ENCODE measurements around the gene TCN1.
"Not testable (repeated sequence)": the region's sequence is repeated elsewhere in the genome, so short reads cannot be mapped to it uniquely, and the experiment has no call there.

TCN1 gene

DNA sequence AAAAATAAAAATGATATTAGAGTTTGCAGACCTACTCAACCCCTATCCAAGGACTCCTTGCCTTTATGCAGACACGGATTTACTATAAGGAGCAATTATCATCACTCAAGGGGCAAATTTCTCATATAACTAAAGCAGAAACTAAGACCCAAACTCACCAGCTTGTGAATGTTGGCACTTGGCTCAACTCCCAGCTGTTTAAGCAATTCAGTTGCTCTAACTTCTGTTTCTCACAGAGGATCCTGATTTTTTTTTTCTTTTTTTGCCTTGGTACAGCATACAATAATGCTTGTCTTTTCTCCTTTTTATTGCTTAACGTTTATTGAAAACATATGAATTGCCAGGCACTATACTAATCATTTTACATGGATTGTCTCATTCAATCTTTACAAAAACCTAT, 11.4 kb downstream of the TCN1 start:
- H3K9ac ChIP-seq (ENCODE audit: low read length) = no peak overlapping the region
- peaks cover 8% of the 10 kb centered on the region for H3K4me1 ChIP-seq (ENCODE audit: control insufficient read depth, low read depth, low read length)
- H3K27ac ChIP-seq (ENCODE audit: low read length) = no peak overlapping the region
- no peaks in the 10 kb centered on the region for H3K27me3 ChIP-seq (ENCODE audit: control insufficient read depth, insufficient read depth, low read length)
- no peak overlapping the region for H3K4me3 ChIP-seq (ENCODE audit: low read length)
- no peaks in the 10 kb centered on the region for H3K9me3 ChIP-seq (ENCODE audit: control insufficient read depth, low read depth, low read length)
- no peaks in the 10 kb centered on the region for H3K36me3 ChIP-seq (ENCODE audit: control insufficient read depth, low read depth, low read length)

DNA sequence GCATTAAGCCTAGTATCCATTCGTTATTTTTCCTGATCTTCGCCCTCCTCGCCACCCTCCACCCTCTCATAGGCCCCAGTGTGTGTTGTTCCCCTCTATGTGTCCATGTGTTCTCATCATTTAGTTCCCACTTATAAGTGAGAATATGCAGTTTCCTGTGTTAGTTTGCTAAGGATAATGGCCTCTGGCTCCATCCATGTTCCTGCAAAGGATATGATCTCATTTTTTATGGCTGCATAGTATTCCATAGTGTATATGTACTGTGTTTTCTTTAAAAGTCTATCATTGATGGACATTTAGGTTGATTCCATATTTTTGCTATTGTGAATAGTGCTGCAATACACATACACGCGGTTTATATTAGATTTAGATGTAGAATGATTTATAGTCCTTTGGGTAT, 14.9 kb downstream of the TCN1 start:
- H3K27me3 ChIP-seq (ENCODE audit: control insufficient read depth, insufficient read depth, low read length); H3K4me1 ChIP-seq (ENCODE audit: control insufficient read depth, low read depth, low read length); H3K27ac ChIP-seq (ENCODE audit: low read length); H3K9me3 ChIP-seq (ENCODE audit: control insufficient read depth, low read depth, low read length); H3K36me3 ChIP-seq (ENCODE audit: control insufficient read depth, low read depth, low read length); H3K4me3 ChIP-seq (ENCODE audit: low read length); H3K9ac ChIP-seq (ENCODE audit: low read length): not testable (repeated sequence)

- H3K9me3 ChIP-seq (ENCODE audit: control insufficient read depth, low read depth, low read length); H3K27me3 ChIP-seq (ENCODE audit: control insufficient read depth, insufficient read depth, low read length); H3K4me3 ChIP-seq (ENCODE audit: low read length); H3K9ac ChIP-seq (ENCODE audit: low read length); H3K4me1 ChIP-seq (ENCODE audit: control insufficient read depth, low read depth, low read length); H3K36me3 ChIP-seq (ENCODE audit: control insufficient read depth, low read depth, low read length); H3K27ac ChIP-seq (ENCODE audit: low read length): not testable (repeated sequence)
Measured at GRCh38 chr11:59849551-59849950, 16.7 kb downstream of the TCN1 start.

DNA sequence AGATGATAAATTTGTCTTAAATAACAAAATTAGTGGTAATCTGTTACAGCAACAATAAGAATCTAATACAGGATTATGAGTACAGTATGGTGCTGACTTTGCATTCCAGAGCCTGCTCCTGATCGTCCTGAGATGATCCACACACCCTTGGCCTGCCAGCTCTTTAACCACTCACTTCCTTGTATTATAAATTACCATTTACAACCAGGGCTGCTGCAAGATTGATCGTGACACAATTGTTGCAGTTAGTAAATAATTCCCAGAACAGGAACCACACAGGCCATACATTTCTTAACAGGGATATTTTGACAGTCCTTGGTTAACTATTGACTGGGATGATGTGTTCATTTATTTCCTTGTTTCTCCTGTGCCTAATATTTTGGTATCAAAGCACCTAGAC, 17.2 kb downstream of the TCN1 start:
- no peaks in the 10 kb centered on the region for H3K27me3 ChIP-seq (ENCODE audit: control insufficient read depth, insufficient read depth, low read length)
- H3K27ac ChIP-seq (ENCODE audit: low read length) = no peak overlapping the region
- H3K4me1 ChIP-seq (ENCODE audit: control insufficient read depth, low read depth, low read length) = no peaks in the 10 kb centered on the region

DNA sequence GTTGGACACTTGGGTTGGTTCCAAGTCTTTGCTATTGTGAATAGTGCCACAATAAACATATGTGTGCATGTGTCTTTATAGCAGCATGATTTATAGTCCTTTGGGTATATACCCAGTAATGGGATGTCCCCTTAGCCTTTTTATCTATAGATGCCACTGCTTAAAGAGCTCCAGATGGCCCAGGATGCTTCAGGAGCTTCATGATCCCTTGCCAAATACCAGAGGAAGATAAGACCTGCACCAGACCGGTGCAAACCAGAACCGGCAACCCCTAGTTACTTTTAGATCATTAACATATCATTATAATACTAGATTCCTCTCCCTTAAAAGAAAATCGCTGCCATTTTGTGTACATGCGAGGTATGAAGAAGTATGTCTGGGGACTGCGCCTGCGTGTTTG, 17.8 kb downstream of the TCN1 start:
- not testable (repeated sequence) for H3K9me3 ChIP-seq (ENCODE audit: control insufficient read depth, low read depth, low read length); H3K9ac ChIP-seq (ENCODE audit: low read length); H3K36me3 ChIP-seq (ENCODE audit: control insufficient read depth, low read depth, low read length); H3K27ac ChIP-seq (ENCODE audit: low read length); H3K27me3 ChIP-seq (ENCODE audit: control insufficient read depth, insufficient read depth, low read length); H3K4me3 ChIP-seq (ENCODE audit: low read length); H3K4me1 ChIP-seq (ENCODE audit: control insufficient read depth, low read depth, low read length)

More for the DNA sequence above, 17.2 kb downstream of the TCN1 start:
- H3K36me3 ChIP-seq (ENCODE audit: control insufficient read depth, low read depth, low read length) = no peaks in the 10 kb centered on the region
- no peak overlapping the region for H3K9ac ChIP-seq (ENCODE audit: low read length)
- no peaks in the 10 kb centered on the region for H3K9me3 ChIP-seq (ENCODE audit: control insufficient read depth, low read depth, low read length)
- no peak overlapping the region for H3K4me3 ChIP-seq (ENCODE audit: low read length)

DNA sequence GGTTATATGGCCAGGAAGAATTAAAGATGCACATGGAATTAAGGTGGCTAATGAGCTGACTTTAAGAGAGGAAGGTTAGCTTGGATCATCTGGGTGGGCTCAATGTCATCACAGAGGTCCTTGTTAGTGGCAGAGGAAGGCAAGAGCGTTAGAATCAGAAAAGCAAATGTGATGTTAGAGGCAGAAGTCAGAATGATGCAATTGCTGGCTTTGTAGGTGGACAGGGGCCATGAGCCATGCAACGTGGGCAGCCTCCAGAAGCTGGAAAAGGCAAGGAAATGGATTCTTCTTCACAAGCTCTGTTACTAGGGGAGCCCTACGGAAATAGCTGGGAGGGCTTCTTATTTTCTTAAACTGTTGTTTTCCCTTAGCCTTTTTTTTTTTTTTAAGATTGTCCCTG, 18.7 kb downstream of the TCN1 start:
- no peaks in the 10 kb centered on the region for H3K4me1 ChIP-seq (ENCODE audit: control insufficient read depth, low read depth, low read length)
- no peak overlapping the region for H3K9ac ChIP-seq (ENCODE audit: low read length)
- H3K9me3 ChIP-seq (ENCODE audit: control insufficient read depth, low read depth, low read length) = no peaks in the 10 kb centered on the region
- no peak overlapping the region for H3K4me3 ChIP-seq (ENCODE audit: low read length)
- no peaks in the 10 kb centered on the region for H3K27me3 ChIP-seq (ENCODE audit: control insufficient read depth, insufficient read depth, low read length)
- no peak overlapping the region for H3K27ac ChIP-seq (ENCODE audit: low read length)
- H3K36me3 ChIP-seq (ENCODE audit: control insufficient read depth, low read depth, low read length) = no peaks in the 10 kb centered on the region

DNA sequence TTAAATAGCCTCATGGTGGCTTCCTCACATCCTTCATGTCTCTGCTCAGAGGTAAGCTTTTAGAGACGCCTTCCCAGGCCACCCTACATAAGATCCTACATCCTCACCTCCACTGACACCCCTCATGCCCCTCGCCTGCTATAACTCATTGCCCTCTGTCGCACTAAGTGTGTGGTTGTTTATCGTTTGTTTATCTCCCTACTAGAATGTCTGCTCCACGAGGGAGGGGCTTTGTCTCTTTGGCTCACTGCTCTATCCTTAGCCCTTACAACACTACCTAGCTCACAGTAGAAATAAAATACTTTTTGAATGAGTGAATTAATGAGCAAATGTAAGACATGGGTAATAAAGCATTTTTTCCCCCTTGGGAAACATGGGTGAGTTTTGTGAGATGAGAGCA, 19.7 kb downstream of the TCN1 start:
- H3K4me1 ChIP-seq (ENCODE audit: control insufficient read depth, low read depth, low read length) = no peaks in the 10 kb centered on the region
- no peak overlapping the region for H3K27ac ChIP-seq (ENCODE audit: low read length)
- no peaks in the 10 kb centered on the region for H3K27me3 ChIP-seq (ENCODE audit: control insufficient read depth, insufficient read depth, low read length)
- no peaks in the 10 kb centered on the region for H3K36me3 ChIP-seq (ENCODE audit: control insufficient read depth, low read depth, low read length)
- no peak overlapping the region for H3K4me3 ChIP-seq (ENCODE audit: low read length)
- H3K9me3 ChIP-seq (ENCODE audit: control insufficient read depth, low read depth, low read length) = no peaks in the 10 kb centered on the region
- H3K9ac ChIP-seq (ENCODE audit: low read length) = no peak overlapping the region

DNA sequence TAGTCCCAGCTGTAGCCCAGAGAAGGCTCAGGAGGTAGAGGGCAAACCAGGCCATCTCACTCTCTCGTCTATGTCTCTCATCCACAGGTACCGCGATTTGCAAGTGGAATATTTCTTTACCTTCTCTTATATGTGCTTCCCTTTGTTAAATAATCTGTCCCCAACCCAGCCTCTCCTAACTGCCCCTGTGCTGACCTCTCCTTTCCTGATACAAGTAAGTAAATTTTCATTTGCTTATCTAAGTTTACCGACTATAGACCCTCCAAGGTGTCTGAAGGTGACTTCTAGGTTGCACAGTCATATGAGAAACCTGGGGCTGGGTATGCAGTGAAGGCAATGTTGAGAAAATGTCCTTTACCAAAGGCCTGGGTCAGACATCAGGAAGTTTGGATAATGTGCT, 20.9 kb downstream of the TCN1 start, which contains the start of gene CBLIF:
Gene CBLIF, minus strand, starts transcription at position 101 of the 400 bp plus-strand sequence. Its CDS starts 46 bp downstream, at position 55.
- Histone ChIP-seq H3K4me3 (ENCODE audit: low read length) (no peak within 1 kb of the TSS), H3K9me3 (ENCODE audit: control insufficient read depth, low read depth, low read length) (no peaks in the 10 kb centered on the region), H3K27ac (ENCODE audit: low read length) (no peak within 1 kb of the TSS), H3K27me3 (ENCODE audit: control insufficient read depth, insufficient read depth, low read length) (no peaks in the 10 kb centered on the region), H3K36me3 (ENCODE audit: control insufficient read depth, low read depth, low read length) (no peaks in the 10 kb centered on the region), H3K9ac (ENCODE audit: low read length) (no peak within 1 kb of the TSS), H3K4me1 (ENCODE audit: control insufficient read depth, low read depth, low read length) (no peaks in the 10 kb centered on the region)

DNA sequence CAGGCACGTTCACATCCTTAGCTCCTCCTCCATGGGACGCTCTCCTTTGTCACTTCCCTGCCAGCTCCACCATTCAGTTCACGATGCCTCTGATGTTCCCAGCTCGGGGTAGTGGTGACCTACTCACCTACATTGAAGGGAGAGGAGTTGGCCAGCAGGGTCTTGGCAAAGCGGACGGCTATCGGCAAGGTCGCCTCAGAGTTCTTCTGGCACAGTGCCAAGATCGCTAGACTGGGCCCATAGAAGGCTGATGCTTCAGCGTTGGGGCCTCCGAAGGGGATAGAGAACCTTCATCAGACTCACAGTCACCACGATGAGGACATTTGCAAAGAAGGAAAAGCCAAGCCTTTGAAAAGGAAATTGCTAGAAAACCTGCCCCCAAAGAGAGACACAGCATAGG, 24.0 kb downstream of the TCN1 start:
- no peaks in the 10 kb centered on the region for H3K4me1 ChIP-seq (ENCODE audit: control insufficient read depth, low read depth, low read length)
- no peaks in the 10 kb centered on the region for H3K36me3 ChIP-seq (ENCODE audit: control insufficient read depth, low read depth, low read length)
- no peak overlapping the region for H3K4me3 ChIP-seq (ENCODE audit: low read length)
- no peaks in the 10 kb centered on the region for H3K9me3 ChIP-seq (ENCODE audit: control insufficient read depth, low read depth, low read length)
- no peaks in the 10 kb centered on the region for H3K27me3 ChIP-seq (ENCODE audit: control insufficient read depth, insufficient read depth, low read length)
- no peak overlapping the region for H3K9ac ChIP-seq (ENCODE audit: low read length)
- H3K27ac ChIP-seq (ENCODE audit: low read length) = no peak overlapping the region

GRCh38 chr11:59841514-59841913, 24.8 kb downstream of the TCN1 start:
- H3K4me1 ChIP-seq (ENCODE audit: control insufficient read depth, low read depth, low read length) = no peaks in the 10 kb centered on the region
- H3K27me3 ChIP-seq (ENCODE audit: control insufficient read depth, insufficient read depth, low read length) = no peaks in the 10 kb centered on the region
- H3K36me3 ChIP-seq (ENCODE audit: control insufficient read depth, low read depth, low read length) = no peaks in the 10 kb centered on the region
- no peaks in the 10 kb centered on the region for H3K9me3 ChIP-seq (ENCODE audit: control insufficient read depth, low read depth, low read length)
- no peak overlapping the region for H3K27ac ChIP-seq (ENCODE audit: low read length)
- H3K4me3 ChIP-seq (ENCODE audit: low read length) = no peak overlapping the region
- no peak overlapping the region for H3K9ac ChIP-seq (ENCODE audit: low read length)

GRCh38 chr11:59839615-59840014, 26.7 kb downstream of the TCN1 start:
- H3K27ac ChIP-seq (ENCODE audit: low read length) = no peak overlapping the region
- H3K27me3 ChIP-seq (ENCODE audit: control insufficient read depth, insufficient read depth, low read length) = no peaks in the 10 kb centered on the region
- H3K9ac ChIP-seq (ENCODE audit: low read length) = no peak overlapping the region

DNA sequence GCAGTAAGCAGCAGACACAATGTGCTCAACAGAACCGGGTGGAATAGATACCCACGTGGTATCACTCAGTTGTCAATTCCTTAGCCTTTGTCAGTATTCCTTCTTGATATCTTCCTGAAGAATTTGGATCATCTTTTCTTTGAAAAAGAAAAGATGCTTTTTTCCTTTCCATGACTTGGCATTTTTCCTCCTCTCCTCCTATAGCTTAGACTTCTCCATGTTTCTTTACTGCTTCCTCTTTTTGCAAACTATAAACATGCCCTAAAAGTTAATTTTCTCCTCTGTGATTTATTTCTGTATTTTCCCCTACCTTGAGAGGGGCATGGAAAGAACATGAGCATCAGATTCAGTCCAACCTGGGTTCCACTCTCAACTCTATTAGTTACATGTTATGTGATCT, 32.7 kb downstream of the TCN1 start:
- Histone ChIP-seq H3K4me1 (ENCODE audit: control insufficient read depth, low read depth, low read length) (no peaks in the 10 kb centered on the region), H3K27ac (ENCODE audit: low read length) (no peak overlapping the region), H3K9me3 (ENCODE audit: control insufficient read depth, low read depth, low read length) (no peaks in the 10 kb centered on the region), H3K4me3 (ENCODE audit: low read length) (no peak overlapping the region), H3K27me3 (ENCODE audit: control insufficient read depth, insufficient read depth, low read length) (no peaks in the 10 kb centered on the region), H3K9ac (ENCODE audit: low read length) (no peak overlapping the region), H3K36me3 (ENCODE audit: control insufficient read depth, low read depth, low read length) (no peaks in the 10 kb centered on the region)

More at GRCh38 chr11:59839615-59840014, 26.7 kb downstream of the TCN1 start:
- Histone ChIP-seq H3K4me3 (ENCODE audit: low read length) (no peak overlapping the region), H3K9me3 (ENCODE audit: control insufficient read depth, low read depth, low read length) (no peaks in the 10 kb centered on the region), H3K36me3 (ENCODE audit: control insufficient read depth, low read depth, low read length) (no peaks in the 10 kb centered on the region), H3K4me1 (ENCODE audit: control insufficient read depth, low read depth, low read length) (no peaks in the 10 kb centered on the region)
